Measurements from ENCODE around the gene EXTL1. TPM values are rescaled to one million over a fixed set of nuclear protein-coding genes. Genes with fewer than 3 reads are reported as not detected.
"Not testable (repeated sequence)": the region's sequence is repeated elsewhere in the genome, so short reads cannot be mapped to it uniquely, and the experiment has no call there.

The EXTL1 gene
- total RNA-seq (2014; rRNA removed; shearing (Covaris generic); ENCODE audit: low replicate concordance) = not detected in 2 replicates

GRCh38 chr1:26021647-26022403 lies at the start of gene EXTL1:
EXTL1 (plus strand) TSS chr1:26021775; CDS start chr1:26022647, 872 bp downstream.
- H3K4me3 ChIP-seq = no peak within 1 kb of the TSS
- H3K36me3 ChIP-seq = no peaks in the 10 kb centered on the region
- no peaks in the 10 kb centered on the region for H3K9me3 ChIP-seq
- H3K27me3 ChIP-seq = no peaks in the 10 kb centered on the region
- DNase-seq = no peak

- no peak for DNase-seq
- Histone ChIP-seq H3K36me3 (no peaks in the 10 kb centered on the region), H3K27me3 (no peaks in the 10 kb centered on the region), H3K9me3 (no peaks in the 10 kb centered on the region), H3K4me3 (no peak overlapping the region)
Observed at GRCh38 chr1:25971811-25972180, 49.8 kb upstream of the EXTL1 start.

- H3K36me3 ChIP-seq = no peaks in the 10 kb centered on the region
- no peaks in the 10 kb centered on the region for H3K27me3 ChIP-seq
- DNase-seq = no peak
- H3K4me3 ChIP-seq = no peak overlapping the region
- H3K9me3 ChIP-seq = no peaks in the 10 kb centered on the region
Observed at GRCh38 chr1:25973610-25974321, 47.8 kb upstream of the EXTL1 start.

GRCh38 chr1:25977801-25978200 lies 43.8 kb upstream of the EXTL1 start:
- DNase-seq = no peak
- H3K9me3 ChIP-seq = no peaks in the 10 kb centered on the region
- H3K4me3 ChIP-seq = no peak overlapping the region
- H3K27me3 ChIP-seq = no peaks in the 10 kb centered on the region
- no peaks in the 10 kb centered on the region; the same call in 1 of the 2 replicates for H3K36me3 ChIP-seq

GRCh38 chr1:25978403-25978802 lies 43.2 kb upstream of the EXTL1 start:
- Histone ChIP-seq H3K9me3 (no peaks in the 10 kb centered on the region), H3K27me3 (no peaks in the 10 kb centered on the region), H3K36me3 (no peaks in the 10 kb centered on the region; the same call in 1 of the 2 replicates), H3K4me3 (no peak overlapping the region)
- DNase-seq = no peak

- Histone ChIP-seq H3K36me3 (no peaks in the 10 kb centered on the region; the same call in 1 of the 2 replicates), H3K27me3 (no peaks in the 10 kb centered on the region), H3K4me3 (no peak overlapping the region), H3K9me3 (no peaks in the 10 kb centered on the region)
- no peak for DNase-seq
Observed at GRCh38 chr1:25979210-25979609, 42.4 kb upstream of the EXTL1 start.

- H3K4me3 ChIP-seq = no peak overlapping the region
- DNase-seq = no peak
- no peaks in the 10 kb centered on the region for H3K27me3 ChIP-seq
- H3K36me3 ChIP-seq = peaks cover 2% of the 10 kb centered on the region; the same call in 1 of the 2 replicates
- H3K9me3 ChIP-seq = no peaks in the 10 kb centered on the region
Observed at GRCh38 chr1:25985171-25985570, 36.4 kb upstream of the EXTL1 start.

GRCh38 chr1:25985670-25986069 lies 35.9 kb upstream of the EXTL1 start:
- Histone ChIP-seq H3K9me3 (no peaks in the 10 kb centered on the region), H3K36me3 (peaks cover 2% of the 10 kb centered on the region; the same call in 1 of the 2 replicates), H3K4me3 (no peak overlapping the region), H3K27me3 (no peaks in the 10 kb centered on the region)
- no peak for DNase-seq

- not testable (repeated sequence) for H3K36me3 ChIP-seq, DNase-seq, H3K4me3 ChIP-seq, H3K9me3 ChIP-seq, H3K27me3 ChIP-seq
Observed at GRCh38 chr1:25986773-25987172, 34.8 kb upstream of the EXTL1 start.

- H3K9me3 ChIP-seq = no peaks in the 10 kb centered on the region
- no peaks in the 10 kb centered on the region for H3K27me3 ChIP-seq
- DNase-seq = no peak
- H3K4me3 ChIP-seq = no peak overlapping the region
- H3K36me3 ChIP-seq = 0 out of 2 replicates have a peak, but pooled peaks cover 2% of the 10 kb centered on the region
Observed at GRCh38 chr1:25987951-25988350, 33.6 kb upstream of the EXTL1 start.

- Histone ChIP-seq H3K9me3 (no peaks in the 10 kb centered on the region), H3K36me3 (0 out of 2 replicates have a peak, but pooled peaks cover 2% of the 10 kb centered on the region), H3K4me3 (no peak overlapping the region), H3K27me3 (no peaks in the 10 kb centered on the region)
- no peak for DNase-seq
Observed at GRCh38 chr1:25989440-25990234, 31.9 kb upstream of the EXTL1 start.

- no peaks in the 10 kb centered on the region for H3K9me3 ChIP-seq
- H3K4me3 ChIP-seq = no peak overlapping the region
- no peak for DNase-seq
- H3K36me3 ChIP-seq = 0 out of 2 replicates have a peak, but pooled peaks cover 2% of the 10 kb centered on the region
- no peaks in the 10 kb centered on the region for H3K27me3 ChIP-seq
Observed at GRCh38 chr1:25990251-25990650, 31.3 kb upstream of the EXTL1 start.

GRCh38 chr1:25990702-25991395 lies 30.7 kb upstream of the EXTL1 start:
- H3K9me3 ChIP-seq = no peaks in the 10 kb centered on the region
- 0 out of 2 replicates have a peak, but pooled peaks cover 2% of the 10 kb centered on the region for H3K36me3 ChIP-seq
- H3K4me3 ChIP-seq = no peak overlapping the region
- H3K27me3 ChIP-seq = no peaks in the 10 kb centered on the region
- DNase-seq = no peak

- DNase-seq = no peak
- H3K9me3 ChIP-seq = no peaks in the 10 kb centered on the region
- H3K36me3 ChIP-seq = no peaks in the 10 kb centered on the region
- H3K4me3 ChIP-seq = no peak overlapping the region
- H3K27me3 ChIP-seq = no peaks in the 10 kb centered on the region
Observed at GRCh38 chr1:25991937-25992688, 29.5 kb upstream of the EXTL1 start.

- Histone ChIP-seq H3K27me3 (no peaks in the 10 kb centered on the region), H3K4me3 (no peak overlapping the region), H3K36me3 (no peaks in the 10 kb centered on the region), H3K9me3 (no peaks in the 10 kb centered on the region)
- DNase-seq = no peak
Observed at GRCh38 chr1:25992689-25993171, 28.8 kb upstream of the EXTL1 start.
